ENCODE results near the gene FDX1. TPM values are rescaled to one million over a fixed set of nuclear protein-coding genes. Genes with fewer than 3 reads are reported as not detected.

The FDX1 gene
- 7.9 and 14.0 TPM in 2 replicates for total RNA-seq

GRCh38 chr11:110429731-110430266 lies at the start of gene FDX1:
TSS of gene FDX1 (plus strand) at chr11:110429948. CDS start at chr11:110430121, 173 bp downstream.

Other genes with a start within 250 kb of the FDX1 start
- 60.9 and 105 TPM in 2 replicates for gene RDX, start 133.3 kb upstream of the FDX1 start, total RNA-seq

All from regular cardiac myocyte (primary cell).